Small intestine (tissue), 16 donors: ENCODE data around the gene CCDC146. TPM values are rescaled to one million over a fixed set of nuclear protein-coding genes. Genes with fewer than 3 reads are reported as not detected.
"Not testable (repeated sequence)": the region's sequence is repeated elsewhere in the genome, so short reads cannot be mapped to it uniquely, and the experiment has no call there.

Experiments used
- DNase-seq, 2 donors: peaks; one replicate each; pipeline versions ENCODE4 v3.0.0 to v3.0.0-alpha.2; 2013
- FAIRE-seq: peaks from 2 replicates; lab custom pipeline; 2012; peaks lifted over from hg19 to GRCh38; lab: Jason Lieb, UNC
- H3K27ac ChIP-seq, 3 donors: one replicate each; pipeline ENCODE4 v1.5.1; 2013; ENCODE audit warnings: low read length in 2 of 3, mild to moderate bottlenecking in 2 of 3, control low read depth in 1 of 3, inconsistent platforms in 1 of 3, low read depth in 1 of 3, moderate library complexity in 1 of 3
- H3K27me3 ChIP-seq, 3 donors: one replicate each; pipeline ENCODE4 v1.6.1; 2013; ENCODE audit warnings: low read length in 3 of 3, inconsistent platforms in 1 of 3; ENCODE audit not compliant: control insufficient read depth in 3 of 3, insufficient read depth in 3 of 3
- H3K36me3 ChIP-seq, 3 donors: one replicate each; pipeline ENCODE4 v1.6.1; 2013; ENCODE audit warnings: low read length in 3 of 3, inconsistent platforms in 1 of 3, low read depth in 1 of 3, mild to moderate bottlenecking in 1 of 3, moderate library complexity in 1 of 3; ENCODE audit not compliant: control insufficient read depth in 3 of 3, insufficient read depth in 2 of 3
- H3K4me1 ChIP-seq, 3 donors: one replicate each; pipeline ENCODE4 v1.6.1; 2013; ENCODE audit warnings: low read length in 2 of 3, inconsistent platforms in 1 of 3, low read depth in 1 of 3, mild to moderate bottlenecking in 1 of 3, moderate library complexity in 1 of 3; ENCODE audit not compliant: control insufficient read depth in 3 of 3, insufficient read depth in 2 of 3
- H3K4me3 ChIP-seq, 3 donors: one replicate each; pipeline ENCODE4 v1.5.1; 2013; ENCODE audit warnings: low read length in 3 of 3, control low read depth in 1 of 3, inconsistent platforms in 1 of 3, low read depth in 1 of 3, mild to moderate bottlenecking in 1 of 3, moderate library complexity in 1 of 3
- H3K9me3 ChIP-seq, 2 donors: one replicate each; pipeline ENCODE4 v1.6.1; 2013; ENCODE audit warnings: low read depth in 1 of 2, low read length in 1 of 2; ENCODE audit not compliant: control insufficient read depth in 2 of 2, insufficient read depth in 1 of 2
- WGBS, 3 donors: extraction: QIAGEN DNeasy Blood & Tissue Kit; methylation state at CpG; one replicate each; pipeline ENCODE4 v1.1.7; 2013; 5-methylcytosine and 5-hydroxymethylcytosine counted together
- long read RNA-seq, 10 donors: transcript quantifications; one replicate each; lab custom pipeline, GENCODE V29; 2026
- polyA plus RNA-seq, 4 donors: library from polyadenylated mRNA; stranded (reverse) in 3 of 4; unstranded in 1 of 4; fragments of 200-250 nt in 3 of 4; fragments of 120-200 nt in 1 of 4; gene quantifications; one replicate each; pipeline versions ENCODE4 v1.2.1 to v1.2.3, GENCODE V29; 2013
- donor health status: healthy with polysubstance abuse.
- donor health status: control.
- donor health status: control.
- donor health status: Bipolar disorder and iron deficiency.
- donor health status: healthy.

The CCDC146 gene
- 1 to 10 TPM; 2.4 to 7.5 (median 6.5) TPM for polyA plus RNA-seq
- long read RNA-seq, donor 1, transcript CCDC146-204 (5 exons, 1,554 nt), result major isoform, 6 of 83 reads
- long read RNA-seq, donor 1, partial matches to known transcripts, result 76 of 83 reads
- long read RNA-seq, donor 1, other reads (novel, unspliced or antisense), result 0 of 83 reads
- long read RNA-seq, donor 2, partial matches to known transcripts, result 0 of 2 reads
- long read RNA-seq, donor 2, other reads (novel, unspliced or antisense), result 0 of 2 reads
- long read RNA-seq, donor 3, partial matches to known transcripts, result 49 of 53 reads
- long read RNA-seq, donor 3, other reads (novel, unspliced or antisense), result 0 of 53 reads
- long read RNA-seq, donor 4, result 0 reads
- long read RNA-seq, donor 5, partial matches to known transcripts, result 0 of 8 reads
- long read RNA-seq, donor 5, other reads (novel, unspliced or antisense), result 7 of 8 reads
- long read RNA-seq, donor 6, partial matches to known transcripts, result 28 of 28 reads
- long read RNA-seq, donor 6, other reads (novel, unspliced or antisense), result 0 of 28 reads
- long read RNA-seq, donor 7, partial matches to known transcripts, result 5 of 9 reads
- long read RNA-seq, donor 7, other reads (novel, unspliced or antisense), result 0 of 9 reads
- long read RNA-seq, donor 8, partial matches to known transcripts, result 0 of 1 reads
- long read RNA-seq, donor 8, other reads (novel, unspliced or antisense), result 0 of 1 reads
- long read RNA-seq, donor 9, result 0 reads
- long read RNA-seq, donor 10, partial matches to known transcripts, result 0 of 20 reads
- long read RNA-seq, donor 10, other reads (novel, unspliced or antisense), result 17 of 20 reads

- H3K9me3 ChIP-seq, H3K36me3 ChIP-seq, FAIRE-seq, H3K27me3 ChIP-seq, H3K4me1 ChIP-seq: not testable (repeated sequence)
- Histone ChIP-seq H3K27ac (peak within 1 kb of the TSS; percentile 15 to 78 (median 25)), H3K4me3 (peak within 1 kb of the TSS; percentile 64 to 71 (median 64))
- DNase-seq, result peak; percentile 97 to 100
- 0% methylated on average over 47 to 50 of the region's 50 CpGs for WGBS, 3 donors
These were observed at the start of gene CCDC146 for GRCh38 chr7:77121860-77122681. Gene CCDC146, plus strand, starts transcription at chr7:77122615. Its CDS starts 45,054 bp downstream, at chr7:77167669.

GRCh38 chr7:77074786-77075396 is 47.5 kb upstream of the CCDC146 start:
- not testable (repeated sequence) for H3K9me3 ChIP-seq, H3K36me3 ChIP-seq, H3K4me1 ChIP-seq, FAIRE-seq, H3K27ac ChIP-seq, DNase-seq, H3K27me3 ChIP-seq, H3K4me3 ChIP-seq
- WGBS, 3 donors, result 96 to 97% (median 96%) methylated on average over 3 to 5 of the region's 6 CpGs

- DNase-seq, result peak in 1 of 2 donors; percentile 1
- H3K9me3 ChIP-seq, FAIRE-seq, H3K4me3 ChIP-seq, H3K4me1 ChIP-seq, H3K27me3 ChIP-seq, H3K36me3 ChIP-seq, H3K27ac ChIP-seq: not testable (repeated sequence)
- WGBS, 3 donors, result 77 to 85% (median 83%) methylated on average over 4 to 5 of the region's 5 CpGs
These were observed 45.4 kb upstream of the CCDC146 start for GRCh38 chr7:77077060-77077459.

GRCh38 chr7:77079112-77079511 is 43.3 kb upstream of the CCDC146 start:
- not testable (repeated sequence) for H3K27ac ChIP-seq, H3K4me3 ChIP-seq, FAIRE-seq

GRCh38 chr7:77079624-77080023 is 42.8 kb upstream of the CCDC146 start:
- WGBS, 3 donors, result 63 to 77% (median 74%) methylated on average over 4 to 5 of the region's 5 CpGs
- not testable (repeated sequence) for H3K4me1 ChIP-seq, H3K4me3 ChIP-seq, H3K27me3 ChIP-seq, DNase-seq, H3K9me3 ChIP-seq, FAIRE-seq, H3K36me3 ChIP-seq, H3K27ac ChIP-seq

More at GRCh38 chr7:77079112-77079511, 43.3 kb upstream of the CCDC146 start:
- not testable (repeated sequence) for H3K27me3 ChIP-seq, H3K4me1 ChIP-seq, H3K9me3 ChIP-seq, DNase-seq, H3K36me3 ChIP-seq

- H3K4me1 ChIP-seq, H3K36me3 ChIP-seq, H3K4me3 ChIP-seq, H3K9me3 ChIP-seq, H3K27me3 ChIP-seq, H3K27ac ChIP-seq, FAIRE-seq, DNase-seq: not testable (repeated sequence)
- WGBS, 3 donors, result 87 to 100% (median 88%) methylated on average over 1 to 2 of the region's 2 CpGs
These were observed 42.2 kb upstream of the CCDC146 start for GRCh38 chr7:77080236-77080635.

- H3K9me3 ChIP-seq, H3K27me3 ChIP-seq, FAIRE-seq, H3K4me3 ChIP-seq, H3K4me1 ChIP-seq, DNase-seq, H3K27ac ChIP-seq, H3K36me3 ChIP-seq: not testable (repeated sequence)
- 93 to 96% (median 96%) methylated on average over 1 of the region's 1 CpG for WGBS, 3 donors
These were observed 40.2 kb upstream of the CCDC146 start for GRCh38 chr7:77082192-77082591.

GRCh38 chr7:77092301-77092700 is 30.1 kb upstream of the CCDC146 start:
- H3K9me3 ChIP-seq, H3K27me3 ChIP-seq, H3K36me3 ChIP-seq, FAIRE-seq, H3K27ac ChIP-seq, DNase-seq, H3K4me1 ChIP-seq, H3K4me3 ChIP-seq: not testable (repeated sequence)
- whole genome bisulfite sequencing, 3 donors, result 41 to 85% (median 53%) methylated on average over 2 of the region's 2 CpGs
